GM12801 (cell line): ENCODE data around the gene NYAP2.

ENCODE experiments used
- TF ChIP-seq, protein P1 (sequence below): IDR thresholded peaks from one replicate; pipeline ENCODE4 v1.5.1; 2011; ENCODE audit warnings: control low read depth; ENCODE audit not compliant: insufficient read length; ENCODE audit errors: extremely low read depth

The NYAP2 gene

DNA sequence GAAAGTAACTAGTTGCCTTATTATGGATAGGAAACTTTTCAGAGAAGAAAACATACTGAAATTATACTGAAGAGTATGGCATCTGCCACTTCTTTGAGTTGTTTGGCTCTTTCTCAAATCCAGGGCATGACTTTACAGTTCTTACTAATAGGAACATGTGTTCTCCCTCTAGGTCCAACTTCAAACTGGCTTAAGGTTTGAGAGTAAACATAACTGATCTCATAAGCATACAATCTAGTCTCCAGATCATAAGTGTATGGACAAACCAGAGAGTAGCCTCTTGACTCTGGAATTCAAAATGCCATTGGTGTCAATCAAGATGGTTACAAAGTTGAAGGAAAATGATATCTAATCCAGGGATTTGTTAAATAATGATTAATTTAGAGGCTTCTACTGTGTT lies 101.5 kb downstream of the NYAP2 start:
- TF ChIP-seq, protein P1, sequence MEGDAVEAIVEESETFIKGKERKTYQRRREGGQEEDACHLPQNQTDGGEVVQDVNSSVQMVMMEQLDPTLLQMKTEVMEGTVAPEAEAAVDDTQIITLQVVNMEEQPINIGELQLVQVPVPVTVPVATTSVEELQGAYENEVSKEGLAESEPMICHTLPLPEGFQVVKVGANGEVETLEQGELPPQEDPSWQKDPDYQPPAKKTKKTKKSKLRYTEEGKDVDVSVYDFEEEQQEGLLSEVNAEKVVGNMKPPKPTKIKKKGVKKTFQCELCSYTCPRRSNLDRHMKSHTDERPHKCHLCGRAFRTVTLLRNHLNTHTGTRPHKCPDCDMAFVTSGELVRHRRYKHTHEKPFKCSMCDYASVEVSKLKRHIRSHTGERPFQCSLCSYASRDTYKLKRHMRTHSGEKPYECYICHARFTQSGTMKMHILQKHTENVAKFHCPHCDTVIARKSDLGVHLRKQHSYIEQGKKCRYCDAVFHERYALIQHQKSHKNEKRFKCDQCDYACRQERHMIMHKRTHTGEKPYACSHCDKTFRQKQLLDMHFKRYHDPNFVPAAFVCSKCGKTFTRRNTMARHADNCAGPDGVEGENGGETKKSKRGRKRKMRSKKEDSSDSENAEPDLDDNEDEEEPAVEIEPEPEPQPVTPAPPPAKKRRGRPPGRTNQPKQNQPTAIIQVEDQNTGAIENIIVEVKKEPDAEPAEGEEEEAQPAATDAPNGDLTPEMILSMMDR = no peak

DNA sequence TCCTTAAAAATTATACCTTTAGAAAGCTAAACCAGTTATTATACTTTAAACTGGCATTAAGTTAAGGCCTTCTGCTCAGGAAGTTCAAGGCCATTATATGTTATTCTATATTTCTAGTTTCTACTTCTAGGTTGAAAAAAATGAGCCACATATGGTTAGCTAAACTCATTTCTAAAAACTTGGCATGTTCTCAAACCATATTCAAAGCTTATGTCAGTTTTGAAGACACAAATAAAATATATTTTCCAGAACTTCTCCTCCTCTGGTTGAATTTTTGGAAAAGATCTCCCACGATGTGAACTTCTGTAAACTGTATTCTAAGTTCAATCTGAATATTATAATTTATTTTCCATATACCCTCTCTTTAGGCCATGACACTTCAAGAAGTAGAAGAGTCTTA lies 103.5 kb downstream of the NYAP2 start:
- TF ChIP-seq, protein P1 = no peak

DNA sequence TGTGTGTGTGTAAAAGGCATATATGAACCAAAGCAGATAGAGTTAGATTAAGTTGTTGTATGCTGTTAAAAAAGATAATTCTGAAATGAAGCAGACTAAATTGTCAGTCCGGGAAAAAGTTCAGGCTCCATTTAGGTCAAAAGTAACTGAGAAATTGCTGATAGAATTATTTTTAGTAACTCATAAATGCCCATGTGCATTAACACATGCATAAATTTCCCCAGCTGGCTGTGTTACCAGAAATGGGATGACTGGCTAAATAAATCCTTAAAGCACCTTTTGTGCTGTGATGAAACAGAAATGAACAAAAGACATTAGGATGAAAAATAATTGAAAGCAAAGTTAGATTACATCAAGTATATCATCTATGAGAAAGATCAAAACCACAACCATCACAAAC lies 111.3 kb downstream of the NYAP2 start:
- TF ChIP-seq, protein P1 = no peak

DNA sequence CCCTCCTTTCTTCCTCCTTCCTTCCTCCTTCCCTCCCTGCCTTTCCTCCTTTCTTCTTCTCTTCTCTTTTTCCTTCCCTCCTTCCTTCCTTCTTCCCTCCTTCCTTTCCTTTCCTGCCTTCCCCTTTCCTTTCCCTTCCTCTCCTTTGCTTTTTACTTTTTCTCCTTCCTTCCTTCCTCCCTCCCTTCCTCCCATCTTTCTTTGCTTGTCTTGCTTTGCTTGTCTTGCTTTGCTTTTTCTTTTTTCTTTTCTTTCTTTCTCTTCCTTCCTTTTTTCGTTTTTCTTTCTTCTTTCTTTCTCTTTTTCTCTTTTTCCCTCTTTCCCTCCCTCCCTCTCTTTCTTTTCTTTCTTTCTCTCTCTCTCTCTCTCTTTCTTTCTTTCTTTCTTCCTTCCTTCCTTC lies 113.0 kb downstream of the NYAP2 start:
- TF ChIP-seq, protein P1 = no peak

DNA sequence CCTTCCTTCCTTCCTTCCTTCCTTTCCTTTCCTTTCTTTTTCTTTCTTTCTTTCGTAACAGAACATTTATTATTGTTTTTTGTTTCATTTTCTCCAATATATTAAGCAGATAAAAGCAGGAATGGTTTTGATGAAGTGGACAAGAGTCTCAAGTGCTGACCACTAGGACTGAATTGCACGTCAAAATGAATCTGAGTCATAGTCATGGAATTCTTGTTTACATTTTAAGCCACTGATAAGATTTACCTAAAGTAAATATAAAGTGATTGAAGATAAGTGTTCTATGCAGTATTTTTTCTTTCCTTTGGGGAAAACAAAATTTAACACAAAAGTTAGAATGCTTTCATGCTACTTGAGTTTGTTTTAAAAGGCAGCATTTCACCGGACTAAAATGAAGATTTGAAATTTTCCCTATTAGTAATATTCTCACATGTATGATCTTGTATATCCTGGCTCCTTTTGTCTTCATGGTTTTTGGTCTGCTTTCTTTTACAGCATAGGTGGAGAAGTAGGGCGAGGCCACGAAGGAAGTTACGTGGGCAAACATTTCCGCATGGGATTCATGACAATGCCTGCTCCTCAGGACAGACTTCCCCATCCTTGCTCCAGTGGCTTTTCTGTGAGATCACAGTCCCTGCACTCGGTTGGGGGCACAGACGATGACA lies 113.5 kb downstream of the NYAP2 start:
- TF ChIP-seq, protein P1 = no peak

DNA sequence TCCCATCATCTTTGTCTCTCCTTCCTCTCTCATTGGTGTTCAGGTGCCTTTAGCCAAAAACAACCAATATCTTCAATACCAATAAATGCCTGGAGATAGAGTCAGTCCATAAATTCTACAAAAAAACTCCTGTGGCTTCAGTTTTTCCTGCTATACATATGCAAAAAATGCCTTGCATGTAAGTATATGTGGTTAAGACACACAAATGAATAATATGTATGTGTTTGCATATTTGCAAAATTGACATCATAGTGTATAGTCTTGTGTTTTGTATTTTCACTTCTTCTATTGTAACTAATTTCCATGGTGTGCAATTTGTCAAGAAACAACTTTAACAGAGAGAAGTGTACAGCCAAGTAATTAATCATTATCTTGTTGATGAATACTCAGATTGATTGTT lies 115.5 kb downstream of the NYAP2 start:
- TF ChIP-seq, protein P1 = no peak

DNA sequence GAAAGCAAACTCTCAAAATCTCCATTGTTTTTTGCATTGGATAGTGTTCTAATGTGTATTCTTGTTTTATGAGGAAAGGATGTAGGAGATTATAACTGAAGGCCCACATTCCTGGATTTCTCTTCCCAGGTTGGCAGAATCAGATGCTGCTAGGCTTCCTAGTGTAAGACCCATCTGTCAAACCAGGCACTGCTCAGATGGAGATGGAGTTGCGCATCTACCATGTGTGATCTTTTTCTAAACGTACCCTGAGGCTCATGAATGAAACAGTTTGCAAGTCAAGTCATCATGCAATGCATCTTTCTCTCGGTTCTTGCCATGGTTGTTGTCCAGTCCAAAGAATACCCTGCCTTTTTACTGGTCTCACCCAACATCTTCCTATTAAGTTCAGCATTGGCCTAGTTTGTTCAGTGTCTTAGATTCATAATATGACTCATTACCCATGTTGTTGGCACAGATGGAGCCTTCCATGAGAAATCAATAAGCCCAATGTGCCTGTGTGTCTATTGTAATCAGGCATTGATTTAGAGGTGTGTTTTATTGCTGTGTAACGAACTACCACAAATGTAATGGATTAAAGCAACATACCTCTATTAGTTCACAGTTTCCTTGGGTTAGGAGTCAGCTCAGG lies 127.4 kb downstream of the NYAP2 start:
- TF ChIP-seq, protein P1 = no peak
